Measurements from ENCODE around the gene CHAMP1.

The CHAMP1 gene

GRCh38 chr13:114286808-114287207 is 27.5 kb upstream of the CHAMP1 start:
- Histone ChIP-seq H3K36me3 (ENCODE audit: control insufficient read depth, insufficient read depth, low read length) (peaks cover 13% of the 10 kb centered on the region), H3K4me3 (replicated peaks; ENCODE audit: low read depth, low read length) (no peak overlapping the region), H3K27me3 (replicated peaks; ENCODE audit: control insufficient read depth, insufficient read depth, low read length) (no peaks in the 10 kb centered on the region)
- DNase-seq (ENCODE audit: extremely low read depth, insufficient read length): no peak
- TF ChIP-seq, protein P1, sequence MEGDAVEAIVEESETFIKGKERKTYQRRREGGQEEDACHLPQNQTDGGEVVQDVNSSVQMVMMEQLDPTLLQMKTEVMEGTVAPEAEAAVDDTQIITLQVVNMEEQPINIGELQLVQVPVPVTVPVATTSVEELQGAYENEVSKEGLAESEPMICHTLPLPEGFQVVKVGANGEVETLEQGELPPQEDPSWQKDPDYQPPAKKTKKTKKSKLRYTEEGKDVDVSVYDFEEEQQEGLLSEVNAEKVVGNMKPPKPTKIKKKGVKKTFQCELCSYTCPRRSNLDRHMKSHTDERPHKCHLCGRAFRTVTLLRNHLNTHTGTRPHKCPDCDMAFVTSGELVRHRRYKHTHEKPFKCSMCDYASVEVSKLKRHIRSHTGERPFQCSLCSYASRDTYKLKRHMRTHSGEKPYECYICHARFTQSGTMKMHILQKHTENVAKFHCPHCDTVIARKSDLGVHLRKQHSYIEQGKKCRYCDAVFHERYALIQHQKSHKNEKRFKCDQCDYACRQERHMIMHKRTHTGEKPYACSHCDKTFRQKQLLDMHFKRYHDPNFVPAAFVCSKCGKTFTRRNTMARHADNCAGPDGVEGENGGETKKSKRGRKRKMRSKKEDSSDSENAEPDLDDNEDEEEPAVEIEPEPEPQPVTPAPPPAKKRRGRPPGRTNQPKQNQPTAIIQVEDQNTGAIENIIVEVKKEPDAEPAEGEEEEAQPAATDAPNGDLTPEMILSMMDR (IDR thresholded peaks at IDR 0.05; ENCODE audit: insufficient read depth, low read length, poor library complexity, severe bottlenecking): no peak

DNA sequence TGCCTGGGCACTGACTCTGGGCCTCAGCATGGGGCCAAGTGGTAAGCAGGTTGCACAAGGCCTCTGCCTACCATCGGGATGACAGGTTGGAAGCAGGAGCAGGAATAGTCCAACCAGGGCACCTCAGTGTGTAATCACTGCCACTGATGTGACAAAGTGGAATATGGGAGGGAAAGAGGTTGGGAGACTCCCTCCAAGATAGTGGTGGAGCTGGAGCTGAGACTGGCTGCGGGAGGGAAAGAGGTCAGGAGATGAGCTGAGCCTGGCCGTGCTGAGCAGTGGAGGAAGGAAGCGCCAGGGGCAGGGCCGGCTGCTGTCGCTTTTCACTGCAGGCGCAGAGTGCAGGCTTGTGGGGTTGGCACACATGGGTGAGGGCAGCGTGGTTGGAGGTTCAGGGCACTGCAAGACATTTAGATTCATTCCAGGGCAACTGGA is 26.1 kb upstream of the CHAMP1 start:
- H3K4me3 ChIP-seq (replicated peaks; ENCODE audit: low read depth, low read length): no peak overlapping the region
- peaks cover 21% of the 10 kb centered on the region for H3K36me3 ChIP-seq (ENCODE audit: control insufficient read depth, insufficient read depth, low read length)
- TF ChIP-seq, protein P1 (IDR thresholded peaks at IDR 0.05; ENCODE audit: insufficient read depth, low read length, poor library complexity, severe bottlenecking): no peak
- H3K27me3 ChIP-seq (replicated peaks; ENCODE audit: control insufficient read depth, insufficient read depth, low read length): no peaks in the 10 kb centered on the region
- no peak for DNase-seq (ENCODE audit: extremely low read depth, insufficient read length)

- H3K36me3 ChIP-seq (ENCODE audit: control insufficient read depth, insufficient read depth, low read length): peaks cover 17% of the 10 kb centered on the region
- no peak for DNase-seq (ENCODE audit: extremely low read depth, insufficient read length)
- no peaks in the 10 kb centered on the region for H3K27me3 ChIP-seq (replicated peaks; ENCODE audit: control insufficient read depth, insufficient read depth, low read length)
- H3K4me3 ChIP-seq (replicated peaks; ENCODE audit: low read depth, low read length): no peak overlapping the region
- TF ChIP-seq, protein P1 (IDR thresholded peaks at IDR 0.05; ENCODE audit: insufficient read depth, low read length, poor library complexity, severe bottlenecking): no peak
Observed at GRCh38 chr13:114296448-114296847, 17.9 kb upstream of the CHAMP1 start.

GRCh38 chr13:114296902-114297301 is 17.4 kb upstream of the CHAMP1 start:
- peaks cover 16% of the 10 kb centered on the region for H3K36me3 ChIP-seq (ENCODE audit: control insufficient read depth, insufficient read depth, low read length)
- TF ChIP-seq, protein P1 (IDR thresholded peaks at IDR 0.05; ENCODE audit: insufficient read depth, low read length, poor library complexity, severe bottlenecking): no peak

GRCh38 chr13:114298866-114299265 is 15.4 kb upstream of the CHAMP1 start:
- no peak for DNase-seq (ENCODE audit: extremely low read depth, insufficient read length)
- TF ChIP-seq, protein P1 (IDR thresholded peaks at IDR 0.05; ENCODE audit: insufficient read depth, low read length, poor library complexity, severe bottlenecking): no peak
- peaks cover 13% of the 10 kb centered on the region for H3K36me3 ChIP-seq (ENCODE audit: control insufficient read depth, insufficient read depth, low read length)
- no peak overlapping the region for H3K4me3 ChIP-seq (replicated peaks; ENCODE audit: low read depth, low read length)
- H3K27me3 ChIP-seq (replicated peaks; ENCODE audit: control insufficient read depth, insufficient read depth, low read length): no peaks in the 10 kb centered on the region

More at GRCh38 chr13:114296902-114297301, 17.4 kb upstream of the CHAMP1 start:
- no peak for DNase-seq (ENCODE audit: extremely low read depth, insufficient read length)
- Histone ChIP-seq H3K4me3 (replicated peaks; ENCODE audit: low read depth, low read length) (no peak overlapping the region), H3K27me3 (replicated peaks; ENCODE audit: control insufficient read depth, insufficient read depth, low read length) (no peaks in the 10 kb centered on the region)

All from GM06990 (cell line).